Measurements from ENCODE around the gene RAB33A.

The RAB33A gene

DNA sequence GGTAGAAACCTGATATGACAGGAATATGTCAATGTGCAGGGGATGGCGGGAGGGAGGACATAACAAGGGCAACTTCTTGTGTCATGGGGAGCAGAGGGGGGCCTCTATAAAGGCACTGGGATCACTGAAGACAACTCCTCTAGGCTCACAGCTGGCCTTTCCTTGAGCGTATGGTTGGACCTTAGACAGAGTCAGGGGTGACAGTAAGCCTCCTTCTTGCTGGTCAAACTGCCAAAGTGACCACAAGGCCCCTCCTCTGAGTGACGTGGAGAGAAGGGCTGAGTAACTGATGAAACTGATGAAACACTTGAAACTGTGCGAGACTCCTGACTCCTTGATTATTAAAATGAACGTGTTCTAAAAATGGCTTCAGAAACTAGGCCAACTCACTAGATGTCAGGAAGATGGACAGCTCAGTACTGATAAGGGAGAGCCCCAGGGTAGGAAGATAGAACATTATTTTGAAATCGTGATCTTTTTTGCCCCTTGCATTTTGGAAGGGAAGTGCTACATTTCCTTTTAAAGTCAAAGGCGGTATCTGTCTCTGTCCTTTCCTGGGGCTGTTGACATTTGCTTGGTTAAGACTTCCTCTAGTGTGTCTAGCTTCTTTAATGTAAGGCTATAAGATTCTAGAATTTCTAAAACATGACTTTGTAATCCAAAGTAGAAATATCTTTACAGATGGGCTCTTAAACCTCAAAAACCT lies 1.6 kb downstream of the RAB33A start:
- TF ChIP-seq, protein P1, sequence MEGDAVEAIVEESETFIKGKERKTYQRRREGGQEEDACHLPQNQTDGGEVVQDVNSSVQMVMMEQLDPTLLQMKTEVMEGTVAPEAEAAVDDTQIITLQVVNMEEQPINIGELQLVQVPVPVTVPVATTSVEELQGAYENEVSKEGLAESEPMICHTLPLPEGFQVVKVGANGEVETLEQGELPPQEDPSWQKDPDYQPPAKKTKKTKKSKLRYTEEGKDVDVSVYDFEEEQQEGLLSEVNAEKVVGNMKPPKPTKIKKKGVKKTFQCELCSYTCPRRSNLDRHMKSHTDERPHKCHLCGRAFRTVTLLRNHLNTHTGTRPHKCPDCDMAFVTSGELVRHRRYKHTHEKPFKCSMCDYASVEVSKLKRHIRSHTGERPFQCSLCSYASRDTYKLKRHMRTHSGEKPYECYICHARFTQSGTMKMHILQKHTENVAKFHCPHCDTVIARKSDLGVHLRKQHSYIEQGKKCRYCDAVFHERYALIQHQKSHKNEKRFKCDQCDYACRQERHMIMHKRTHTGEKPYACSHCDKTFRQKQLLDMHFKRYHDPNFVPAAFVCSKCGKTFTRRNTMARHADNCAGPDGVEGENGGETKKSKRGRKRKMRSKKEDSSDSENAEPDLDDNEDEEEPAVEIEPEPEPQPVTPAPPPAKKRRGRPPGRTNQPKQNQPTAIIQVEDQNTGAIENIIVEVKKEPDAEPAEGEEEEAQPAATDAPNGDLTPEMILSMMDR (conservative IDR thresholded peaks at IDR 0.05) = no peak
- H3K27ac ChIP-seq = no peak overlapping the region

DNA sequence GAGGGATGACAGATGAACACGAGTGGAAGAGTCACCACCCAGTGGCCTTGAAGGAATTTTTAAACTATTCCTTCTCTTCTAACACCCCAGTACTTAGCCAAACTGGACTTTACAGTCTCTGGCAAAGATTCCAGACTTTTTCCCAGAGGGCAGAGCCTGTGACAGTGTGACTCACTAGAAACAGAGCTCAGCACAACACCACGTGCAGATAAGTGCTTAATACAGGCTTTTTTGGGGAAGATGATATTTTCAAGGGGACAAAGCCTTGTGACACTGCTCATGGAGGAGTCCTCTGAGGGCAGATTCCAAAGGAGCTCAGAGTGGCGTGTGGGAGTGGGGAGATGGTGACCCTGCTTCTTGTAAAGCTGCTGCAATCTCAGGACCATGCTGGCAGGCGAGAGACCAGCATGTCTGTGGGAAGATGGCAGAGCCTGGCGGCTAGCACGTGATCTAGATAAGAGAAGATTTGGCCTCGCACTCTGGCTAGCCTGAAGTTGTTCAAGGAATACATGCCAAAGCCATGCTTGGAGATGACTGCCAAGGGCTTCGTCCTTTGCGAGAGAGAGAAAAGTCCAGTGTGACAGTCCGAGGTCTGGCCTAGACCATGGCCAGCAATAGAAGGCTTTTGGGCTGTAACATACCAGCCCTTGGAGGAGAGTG lies 2.4 kb downstream of the RAB33A start:
- TF ChIP-seq, protein P1 (conservative IDR thresholded peaks at IDR 0.05) = no peak
- no peak overlapping the region for H3K27ac ChIP-seq

DNA sequence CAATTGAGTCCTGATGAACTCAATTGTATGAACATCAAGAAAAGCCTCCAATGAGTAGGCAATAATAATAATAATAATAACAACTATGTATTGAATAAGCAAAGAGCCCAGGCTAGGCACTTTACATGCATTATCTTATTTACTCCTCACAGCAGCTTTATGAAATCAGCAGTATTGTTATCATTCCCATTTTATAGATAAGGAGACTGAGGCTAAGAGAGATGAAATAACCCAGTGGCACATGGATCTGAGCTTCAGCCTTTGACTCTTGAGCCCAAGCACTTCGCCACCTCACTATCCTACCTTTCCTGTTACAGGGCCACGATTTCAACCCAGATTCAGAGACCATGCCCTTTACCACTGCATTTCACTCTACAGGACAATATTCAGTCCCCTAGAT lies 3.2 kb downstream of the RAB33A start:
- H3K27ac ChIP-seq = no peak overlapping the region

DNA sequence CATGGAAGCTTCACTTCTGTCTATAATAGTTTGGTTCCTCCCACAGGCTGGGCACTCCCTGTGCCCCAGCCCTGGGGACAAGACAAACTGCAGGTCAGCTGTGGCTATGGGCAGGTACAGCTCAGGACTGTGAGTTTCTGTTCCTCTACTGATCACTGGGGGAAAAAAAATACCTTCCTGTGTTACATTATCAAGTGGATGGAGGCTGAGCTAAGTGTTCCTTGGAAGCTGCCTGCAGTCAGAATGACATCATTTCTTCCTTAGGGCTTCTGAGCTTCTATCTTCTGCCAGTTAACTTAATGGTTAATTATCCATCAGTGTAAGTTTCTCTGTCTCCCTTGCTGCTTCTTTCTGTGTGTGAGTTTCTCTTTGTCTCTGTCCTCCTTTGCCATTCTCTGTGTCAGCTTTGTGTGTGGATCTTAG lies 4.6 kb downstream of the RAB33A start:
- TF ChIP-seq, protein P1 (conservative IDR thresholded peaks at IDR 0.05) = no peak
- H3K27ac ChIP-seq = no peak overlapping the region

More for the DNA sequence above, 3.2 kb downstream of the RAB33A start:
- TF ChIP-seq, protein P1 (conservative IDR thresholded peaks at IDR 0.05) = no peak

DNA sequence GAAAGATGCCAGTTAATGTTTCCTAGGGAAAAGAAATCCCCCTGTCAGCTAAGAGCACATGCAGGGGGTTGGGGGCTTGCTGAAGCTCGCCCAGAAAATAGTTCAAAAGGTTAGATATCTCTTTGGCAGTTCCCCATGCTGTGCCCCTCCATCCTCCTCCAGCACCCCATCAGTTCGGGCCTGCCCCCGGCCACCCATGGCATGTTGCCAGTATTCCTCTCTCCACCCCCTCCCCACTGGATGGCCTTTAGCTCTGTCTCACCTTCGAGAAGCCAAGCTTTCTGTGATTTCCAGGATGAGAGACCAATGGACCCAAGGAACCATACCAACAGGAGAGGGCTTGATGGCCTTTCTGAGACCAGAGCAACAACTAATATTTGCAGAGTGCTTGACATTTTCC lies 5.2 kb downstream of the RAB33A start:
- TF ChIP-seq, protein P1 (conservative IDR thresholded peaks at IDR 0.05) = no peak
- H3K27ac ChIP-seq = no peak overlapping the region

DNA sequence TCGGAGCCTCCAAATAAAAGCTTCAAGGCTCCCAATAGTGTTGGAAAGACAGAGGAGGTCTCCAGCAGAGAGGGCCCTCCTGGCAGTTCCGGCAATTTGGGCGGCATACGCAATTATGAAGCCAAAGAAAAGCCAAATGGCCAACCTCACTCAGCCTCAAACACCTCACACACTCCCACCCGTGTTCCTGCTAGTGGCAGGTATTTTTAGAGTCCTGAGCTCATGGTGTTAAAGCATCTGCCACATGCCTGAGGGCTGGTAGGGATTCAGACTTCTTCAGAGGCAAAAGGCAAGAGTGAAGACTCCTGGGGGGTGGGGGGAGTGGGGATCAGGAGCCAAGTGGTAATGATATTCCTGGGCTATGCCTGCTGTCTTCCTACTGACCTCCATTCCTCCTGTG lies 7.4 kb downstream of the RAB33A start:
- no peak overlapping the region for H3K27ac ChIP-seq
- TF ChIP-seq, protein P1 (conservative IDR thresholded peaks at IDR 0.05) = no peak

DNA sequence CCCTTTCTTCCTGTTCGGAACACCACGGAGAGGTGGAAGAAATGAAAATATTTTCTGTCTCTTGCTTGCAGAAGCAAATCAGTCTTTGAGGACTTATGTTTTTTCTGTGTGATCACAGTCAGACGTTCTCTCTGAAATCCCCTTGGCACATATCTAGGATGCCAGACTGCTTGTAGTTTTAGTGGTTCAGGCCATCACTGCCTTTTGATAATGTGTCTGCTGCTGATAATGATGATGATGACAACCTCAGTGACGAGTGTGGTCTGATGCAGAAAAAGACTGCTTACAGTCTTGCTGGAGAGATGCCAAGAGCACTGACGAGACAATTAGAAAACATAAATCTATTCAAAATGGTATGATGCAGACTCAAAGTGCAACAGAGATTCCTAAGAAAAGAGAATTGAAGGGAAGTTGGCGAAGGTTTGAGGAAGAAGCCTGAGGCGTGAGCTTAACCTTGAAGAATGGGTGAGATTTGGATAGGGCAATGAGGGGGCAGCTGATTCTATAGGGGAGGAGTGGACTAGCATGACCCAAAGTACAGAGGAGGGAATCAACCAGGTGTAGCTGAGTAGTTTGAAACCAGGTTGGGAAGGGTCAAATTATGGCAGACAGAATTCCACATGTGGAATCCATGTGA lies 7.9 kb downstream of the RAB33A start:
- TF ChIP-seq, protein P1 (conservative IDR thresholded peaks at IDR 0.05) = no peak
- no peak overlapping the region for H3K27ac ChIP-seq

All from VCaP (cell line).